Ecto neural progenitor cell (in vitro differentiated cells): ENCODE measurements around the gene PLXND1.
A peak's percentile ranks its signal among the peaks of the same experiment; 100 is the strongest.
"Not testable (repeated sequence)": the region's sequence is repeated elsewhere in the genome, so short reads cannot be mapped to it uniquely, and the experiment has no call there.

Experiments used
- DNase-seq: peaks from one replicate; pipeline ENCODE4 v3.0.0-alpha.2; 2018; ENCODE audit warnings: low spot score

Gene PLXND1

DNA sequence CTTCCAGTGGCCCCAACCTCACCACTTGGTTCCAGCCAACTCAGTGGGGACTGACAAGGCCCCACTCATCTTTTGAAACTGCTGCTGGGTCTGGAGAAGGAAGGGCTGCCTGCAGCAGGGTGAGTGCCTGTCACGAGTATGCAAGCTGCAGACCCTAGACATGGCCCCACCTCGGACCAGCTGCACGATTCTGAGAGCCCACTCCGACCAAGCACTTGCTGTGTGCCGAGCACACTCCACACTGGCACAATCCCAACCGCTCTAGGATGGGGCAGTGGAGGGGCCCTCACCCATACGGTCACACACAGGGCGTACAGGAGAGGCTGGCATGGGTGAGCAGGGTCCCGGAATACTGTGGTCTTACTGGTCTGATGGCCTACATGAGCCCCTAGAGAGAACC, 8.0 kb upstream of the PLXND1 start:
- DNase-seq: no peak

DNA sequence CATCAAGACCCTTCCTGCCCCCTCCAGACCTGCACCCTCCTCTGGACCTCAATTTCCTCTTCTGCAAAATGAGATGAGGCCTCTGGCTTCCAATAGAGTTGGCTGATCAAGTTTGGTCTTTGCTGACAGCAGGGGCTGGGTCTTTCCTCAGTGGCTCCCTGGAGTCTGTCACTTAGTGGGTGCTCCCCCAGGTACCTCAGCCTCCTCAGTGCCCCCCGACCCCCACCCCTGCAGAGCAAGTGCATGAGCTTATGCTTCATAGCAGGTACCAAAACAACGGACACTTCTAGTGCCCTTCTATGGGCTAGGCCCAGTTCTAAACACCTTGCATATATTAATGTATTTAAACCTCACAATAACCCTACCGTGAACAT, 6.9 kb upstream of the PLXND1 start:
- DNase-seq: no peak

DNA sequence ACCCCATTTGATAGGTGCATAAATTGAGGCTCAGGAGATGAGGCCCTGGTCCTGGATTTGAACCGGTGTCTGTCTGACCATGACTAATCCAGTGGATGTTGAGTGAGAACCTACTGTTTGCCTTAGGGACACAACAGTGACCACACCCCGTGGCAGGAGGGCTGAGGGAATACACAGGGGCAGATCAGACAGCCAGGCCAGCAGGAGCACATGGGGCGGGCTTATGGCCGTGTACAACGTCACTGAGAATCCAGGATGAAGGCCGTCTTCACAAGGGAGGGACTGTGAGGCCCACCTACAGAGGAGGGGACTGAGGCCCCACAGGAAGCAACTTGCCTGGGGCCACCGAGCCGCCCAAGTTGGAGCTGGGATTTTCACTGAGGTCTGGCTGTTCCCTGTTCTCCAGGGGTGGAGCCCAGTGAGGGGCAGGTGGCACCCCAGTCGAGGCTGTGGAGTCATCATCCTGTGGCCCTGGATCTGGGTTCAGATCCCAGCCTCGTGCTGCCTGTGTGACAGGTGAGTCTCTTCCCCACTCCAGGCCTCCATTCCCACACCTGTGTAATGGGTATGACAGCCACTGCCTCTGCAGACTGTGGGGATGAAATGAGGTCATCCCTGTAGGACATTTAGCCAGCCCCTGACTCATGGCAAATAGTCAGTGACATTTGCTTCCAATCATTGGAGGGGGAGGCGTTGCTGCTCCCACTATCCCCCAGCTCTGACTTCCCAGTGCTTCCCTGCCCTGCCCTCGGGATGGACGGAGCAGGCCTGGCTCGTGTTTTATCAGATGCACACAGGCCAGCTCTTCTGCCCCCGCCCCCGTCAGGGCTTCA, 6.3 kb upstream of the PLXND1 start:
- no peak for DNase-seq

DNA sequence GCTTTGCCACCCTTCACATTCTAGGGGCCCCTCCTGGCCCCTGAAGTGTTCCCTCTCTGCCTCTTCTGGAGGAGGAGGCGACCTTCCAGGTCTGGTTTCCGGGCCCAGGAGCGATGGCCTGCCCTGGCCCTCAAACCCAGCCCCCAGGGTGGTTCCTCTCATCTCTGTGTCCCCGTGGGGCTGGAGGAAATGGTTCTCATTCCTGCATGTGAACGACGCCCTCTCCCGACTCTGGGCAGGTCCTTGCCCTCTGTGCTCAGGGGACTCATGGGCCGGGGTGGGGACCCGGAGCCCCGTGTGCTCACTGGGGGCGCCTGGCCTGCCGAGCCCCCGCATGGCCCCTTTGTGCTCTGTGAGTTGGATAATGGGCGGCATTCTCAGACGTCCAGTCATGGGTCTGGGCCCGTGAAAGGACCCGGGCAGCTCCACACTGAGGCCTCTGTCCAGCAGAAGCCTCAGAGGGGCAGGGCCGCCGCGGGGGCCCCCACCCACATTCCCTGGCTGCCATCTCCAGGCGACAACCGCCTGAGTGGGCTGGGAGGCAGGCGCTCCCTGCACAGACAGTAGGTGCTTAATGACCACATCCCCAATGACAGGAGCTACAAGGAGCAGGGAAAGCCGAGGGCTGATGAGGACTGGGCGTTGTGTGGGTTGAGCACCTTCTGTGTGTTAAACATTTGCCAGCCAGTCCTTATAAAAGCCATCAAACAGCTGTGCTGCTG, 5.5 kb upstream of the PLXND1 start:
- DNase-seq: no peak

DNA sequence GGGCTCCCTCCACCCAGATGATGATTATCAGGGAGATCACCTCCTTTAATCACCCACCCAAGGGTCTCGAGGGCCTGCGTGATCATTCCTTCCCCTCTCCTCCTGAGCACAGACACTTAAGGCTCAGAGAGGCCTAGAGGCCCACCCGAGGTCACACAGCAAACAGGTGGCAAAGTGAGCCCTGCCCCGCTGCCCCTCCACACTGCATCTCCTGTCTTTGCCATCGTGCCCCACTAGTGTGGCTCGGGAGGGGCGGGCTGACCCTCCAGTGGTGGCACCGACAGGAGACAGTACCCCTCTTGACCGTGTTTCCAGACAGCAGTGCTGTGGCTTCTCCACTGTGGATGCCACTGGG, 4.9 kb upstream of the PLXND1 start:
- no peak for DNase-seq

DNA sequence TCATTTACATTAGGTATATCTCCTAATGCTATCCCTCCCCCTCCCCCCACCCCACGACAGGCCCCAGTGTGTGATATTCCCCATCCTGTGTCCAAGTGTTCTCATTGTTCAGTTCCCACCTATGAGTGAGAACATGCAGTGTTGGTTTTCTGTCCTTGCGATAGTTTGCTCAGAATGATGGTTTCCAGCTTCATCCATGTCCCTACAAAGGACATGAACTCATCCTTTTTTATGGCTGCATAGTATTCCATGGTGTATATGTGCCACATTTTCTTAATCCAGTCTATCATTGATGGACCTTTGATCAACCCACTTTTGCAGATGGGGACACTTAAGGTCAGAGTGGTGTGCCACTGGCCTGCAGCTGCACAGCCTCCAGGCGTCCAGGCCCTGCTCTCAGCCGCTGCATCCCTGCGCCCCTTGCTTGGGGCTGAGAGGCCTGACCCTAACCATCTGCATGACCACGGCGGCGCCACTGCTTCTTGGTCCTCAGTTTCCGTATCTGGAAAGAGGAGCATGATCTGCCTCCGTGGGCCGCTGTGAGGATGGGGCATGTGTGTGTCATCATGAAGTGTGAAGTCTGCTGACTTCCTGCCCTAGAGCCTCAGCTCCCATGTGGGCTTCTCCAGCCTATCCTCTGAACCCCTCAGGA, 4.4 kb upstream of the PLXND1 start:
- DNase-seq: not testable (repeated sequence)

DNA sequence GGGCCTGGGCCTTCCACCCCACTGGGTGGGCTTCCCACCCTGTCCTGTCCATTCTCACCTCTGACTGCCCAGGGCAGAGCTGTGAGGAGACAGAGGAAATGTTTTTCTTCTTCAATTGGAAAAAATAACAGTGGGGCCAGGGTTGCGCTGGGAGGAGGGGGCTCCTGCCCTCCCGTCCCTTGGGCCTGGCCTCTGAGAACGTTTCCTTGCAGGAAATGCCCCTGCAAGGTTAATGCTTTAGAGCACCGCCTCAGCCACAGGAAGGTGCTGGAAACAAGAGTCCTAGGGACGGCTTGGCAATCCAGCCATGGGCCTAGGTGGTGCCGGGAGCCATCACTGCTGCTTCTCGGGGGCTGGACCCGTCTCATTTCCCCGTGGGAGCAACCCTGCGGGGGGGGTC, 3.8 kb upstream of the PLXND1 start:
- no peak for DNase-seq

DNA sequence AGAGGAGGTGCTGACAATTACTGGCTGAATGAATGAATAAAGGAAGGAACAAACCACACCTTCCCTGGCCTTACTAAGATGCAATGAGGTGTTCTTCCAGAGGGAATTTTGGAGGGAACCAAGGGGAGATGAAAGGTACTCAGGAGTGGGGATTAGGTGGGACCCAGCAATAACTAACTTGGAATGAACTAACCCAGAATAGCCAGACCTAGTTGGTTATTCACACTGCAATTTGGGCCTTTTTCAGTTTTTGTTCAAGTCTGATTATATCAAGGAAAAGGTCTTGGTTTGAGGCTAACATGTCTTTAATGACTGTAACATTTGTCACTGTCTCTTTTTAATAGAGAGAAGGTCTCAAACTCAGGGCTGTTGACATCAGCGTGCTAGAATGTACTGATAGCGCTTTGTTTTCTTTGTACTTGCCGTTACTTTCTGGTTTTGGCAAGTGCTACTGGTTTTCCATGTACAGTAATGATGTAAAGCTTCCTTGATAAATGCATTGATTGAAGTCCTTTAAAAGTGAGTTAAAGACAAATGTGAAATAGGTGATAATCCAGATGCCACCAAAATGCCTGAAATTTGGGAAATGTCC, 3.2 kb upstream of the PLXND1 start:
- no peak for DNase-seq

DNA sequence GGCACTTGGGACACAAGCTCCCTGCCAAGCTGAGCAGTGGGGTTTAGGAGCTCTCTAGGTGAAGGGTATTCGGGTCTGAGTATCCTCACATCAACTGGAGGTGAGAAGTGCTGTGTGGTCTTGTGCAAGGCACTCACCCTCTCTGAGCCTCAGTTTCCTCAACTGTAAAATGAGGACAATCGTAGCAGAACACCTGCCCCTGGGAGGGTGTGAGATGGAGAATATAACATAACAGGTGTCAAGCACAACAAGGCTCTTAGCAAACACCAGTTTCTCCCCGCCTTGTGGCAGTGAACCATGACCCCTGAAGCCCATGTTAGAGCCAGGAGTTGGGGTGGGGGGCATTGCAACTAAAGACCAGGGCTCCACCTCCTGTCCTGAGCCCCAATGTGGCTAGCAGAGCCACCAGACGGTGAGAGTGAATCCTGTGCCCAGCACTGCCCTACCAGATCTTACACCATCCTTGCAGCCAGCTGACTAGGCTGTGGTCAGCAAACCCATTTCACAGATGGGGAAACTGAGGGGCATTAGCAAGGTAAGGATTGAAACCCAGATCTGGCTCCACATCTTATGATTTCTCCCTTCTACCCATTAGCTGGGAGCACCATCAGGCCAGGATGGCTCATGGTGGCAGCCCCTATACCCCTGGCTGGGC, 2.6 kb upstream of the PLXND1 start:
- no peak for DNase-seq

DNA sequence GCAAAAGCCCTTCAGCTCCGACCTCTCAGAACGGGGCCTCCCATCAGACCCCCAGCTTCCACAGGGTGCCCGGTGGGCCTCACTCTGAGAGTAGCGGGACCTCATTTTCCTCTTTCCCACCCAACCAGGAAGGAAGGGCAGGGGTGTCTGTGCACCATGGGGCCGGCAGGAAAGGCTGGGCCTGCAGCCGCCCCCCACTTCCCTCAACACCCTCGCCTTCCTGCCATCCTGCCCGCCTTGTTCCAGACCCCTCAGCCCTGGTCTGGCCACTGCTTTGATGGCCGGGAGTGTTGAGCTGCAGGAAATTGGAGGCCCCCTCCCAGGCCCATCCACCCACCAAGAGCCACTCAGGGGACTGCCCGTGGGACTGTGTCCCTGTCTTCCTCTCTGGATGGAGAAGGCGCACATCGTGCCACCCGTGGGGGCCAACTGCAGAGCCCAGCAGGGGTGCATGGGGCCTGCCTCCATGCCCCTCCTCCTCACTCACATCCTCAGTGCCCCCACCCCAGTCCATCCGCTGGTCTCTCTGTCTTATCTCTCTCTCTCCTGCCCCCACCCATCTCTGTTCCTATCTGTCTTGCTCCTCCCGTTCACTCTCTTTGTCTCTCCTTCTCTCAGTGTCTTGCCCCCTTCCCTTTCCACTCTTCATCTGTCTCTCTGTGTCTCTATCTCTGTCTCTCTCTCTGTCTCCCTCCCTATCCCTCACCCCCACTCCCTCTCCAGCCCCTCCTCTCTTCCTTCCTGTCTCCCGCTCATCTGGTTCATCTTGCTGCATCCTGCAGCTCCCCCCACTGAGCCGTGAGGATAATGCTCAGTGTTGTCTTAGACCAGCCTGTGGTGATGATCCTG, 1.8 kb upstream of the PLXND1 start:
- DNase-seq: no peak

DNA sequence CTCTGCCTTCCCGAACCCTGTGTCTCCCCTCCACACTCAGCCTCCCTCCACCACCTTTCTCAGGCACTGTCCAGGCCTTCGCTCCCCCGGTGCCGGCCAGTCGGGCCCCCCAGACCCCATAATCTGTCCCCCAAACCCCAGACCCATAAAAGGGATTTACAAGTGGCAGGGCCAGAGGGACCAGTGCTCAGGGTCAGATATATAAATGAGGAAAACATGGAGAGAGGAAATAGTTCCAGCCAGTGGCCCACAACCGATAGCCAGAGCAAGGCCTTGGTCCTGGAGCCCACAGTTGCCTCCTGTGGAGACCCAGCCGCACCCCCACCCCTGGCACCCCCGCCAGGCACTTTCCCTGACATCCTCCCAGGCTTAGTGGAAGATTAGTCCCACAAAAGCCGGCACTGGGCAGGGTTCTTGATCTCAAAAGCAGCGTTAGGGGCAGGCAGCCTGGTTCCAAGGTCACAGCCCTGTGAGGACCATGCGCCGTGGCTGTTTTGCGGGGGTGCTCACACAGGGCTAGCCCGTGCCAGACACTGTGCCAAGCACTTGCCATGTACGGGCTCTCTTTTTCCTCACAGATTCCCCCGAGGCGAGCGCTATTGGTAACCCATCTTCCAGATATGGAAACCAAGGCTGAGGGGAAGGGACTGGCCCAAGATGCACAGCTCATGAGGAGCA, 1.1 kb upstream of the PLXND1 start:
- DNase-seq: no peak

DNA sequence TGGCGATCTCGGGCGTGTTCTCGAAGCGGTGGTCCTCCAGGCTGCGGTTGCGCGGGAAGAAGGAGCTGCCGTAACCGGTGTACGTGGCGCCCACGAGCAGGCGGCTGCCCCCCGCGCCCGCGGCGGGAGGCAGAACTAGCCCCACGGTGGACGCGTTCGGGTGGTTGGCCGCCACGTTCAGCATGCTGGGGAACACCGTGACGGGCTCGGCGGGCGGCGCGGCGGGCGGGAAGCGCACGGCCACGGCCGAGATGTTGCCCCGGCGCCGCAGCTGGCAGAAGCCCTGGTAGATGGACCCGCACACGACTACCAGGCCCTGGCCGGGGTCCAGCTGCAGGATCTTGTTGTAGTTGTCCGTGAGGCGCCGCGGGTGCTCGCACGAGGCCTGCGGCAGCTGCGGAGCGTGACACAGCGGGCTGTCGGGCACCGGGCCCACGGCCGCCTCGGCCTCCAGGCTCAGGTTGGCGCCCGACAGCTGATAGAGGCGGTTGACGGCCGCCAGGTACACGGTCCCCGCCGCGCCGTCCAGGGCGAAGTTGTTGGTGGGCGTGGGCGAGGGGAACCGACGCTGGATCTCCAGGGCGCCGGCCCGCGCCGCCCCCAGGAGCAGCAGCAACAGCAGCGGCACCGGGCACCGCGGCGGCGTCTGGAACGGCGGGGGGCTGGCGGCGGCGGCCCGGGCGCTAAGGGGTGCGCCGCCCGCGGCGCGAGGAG, 397 bp downstream of the PLXND1 start:
- peak; percentile 67 for DNase-seq

DNA sequence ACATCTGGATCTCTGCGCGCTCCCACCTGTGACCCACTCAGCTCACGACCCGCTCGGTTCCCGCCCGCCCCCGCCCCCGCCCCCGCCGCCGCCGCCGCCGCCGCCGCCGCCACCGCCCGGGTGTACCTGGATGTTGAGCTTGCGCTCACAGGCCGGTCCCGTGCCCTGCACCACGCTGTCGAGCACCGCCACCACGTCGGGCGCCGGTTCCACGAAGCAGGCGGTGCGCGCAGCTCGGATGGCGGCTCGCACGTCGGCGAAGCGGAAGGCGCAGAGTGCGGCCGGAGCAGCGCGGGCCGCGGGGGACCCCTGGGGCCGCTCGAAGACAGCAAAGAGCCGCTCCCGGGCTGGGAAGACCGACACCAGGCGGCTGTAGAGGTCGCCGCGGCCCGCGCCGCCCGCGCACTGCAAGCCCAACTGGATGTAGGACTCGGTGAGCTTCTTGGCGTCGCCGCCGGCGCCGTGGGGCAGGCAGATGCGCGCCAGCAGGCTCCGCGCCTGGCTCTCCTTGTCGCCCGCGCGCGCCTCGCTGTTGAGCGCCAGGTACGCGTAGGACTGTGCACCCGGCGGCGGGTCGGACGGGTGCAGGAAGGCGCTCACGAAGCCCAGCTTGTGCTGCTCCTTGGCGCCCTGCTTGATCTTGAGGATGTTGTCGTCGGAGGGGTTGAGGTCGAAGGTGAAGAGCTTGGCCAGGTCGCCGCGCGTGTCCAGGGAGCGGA, 1.1 kb downstream of the PLXND1 start:
- DNase-seq: peak; percentile 83

DNA sequence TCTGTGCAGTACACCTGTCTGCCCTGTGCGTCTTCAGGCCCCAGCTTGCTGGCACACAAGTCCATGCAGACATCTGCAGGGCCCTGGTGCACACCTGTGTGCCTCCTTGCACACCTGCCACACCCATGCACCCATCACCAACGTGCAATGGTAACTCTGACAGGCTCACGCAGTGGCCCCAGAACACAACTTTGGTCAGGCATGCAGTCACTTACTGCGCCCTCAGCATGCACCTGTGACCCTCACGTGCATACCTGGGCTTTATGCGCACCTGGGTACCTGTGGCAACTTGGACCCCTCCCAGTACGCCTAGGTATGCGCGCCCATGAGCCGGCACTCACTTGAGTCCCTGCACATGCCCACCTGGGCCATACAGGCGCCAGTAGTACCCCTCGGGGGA, 1.7 kb downstream of the PLXND1 start:
- no peak for DNase-seq

DNA sequence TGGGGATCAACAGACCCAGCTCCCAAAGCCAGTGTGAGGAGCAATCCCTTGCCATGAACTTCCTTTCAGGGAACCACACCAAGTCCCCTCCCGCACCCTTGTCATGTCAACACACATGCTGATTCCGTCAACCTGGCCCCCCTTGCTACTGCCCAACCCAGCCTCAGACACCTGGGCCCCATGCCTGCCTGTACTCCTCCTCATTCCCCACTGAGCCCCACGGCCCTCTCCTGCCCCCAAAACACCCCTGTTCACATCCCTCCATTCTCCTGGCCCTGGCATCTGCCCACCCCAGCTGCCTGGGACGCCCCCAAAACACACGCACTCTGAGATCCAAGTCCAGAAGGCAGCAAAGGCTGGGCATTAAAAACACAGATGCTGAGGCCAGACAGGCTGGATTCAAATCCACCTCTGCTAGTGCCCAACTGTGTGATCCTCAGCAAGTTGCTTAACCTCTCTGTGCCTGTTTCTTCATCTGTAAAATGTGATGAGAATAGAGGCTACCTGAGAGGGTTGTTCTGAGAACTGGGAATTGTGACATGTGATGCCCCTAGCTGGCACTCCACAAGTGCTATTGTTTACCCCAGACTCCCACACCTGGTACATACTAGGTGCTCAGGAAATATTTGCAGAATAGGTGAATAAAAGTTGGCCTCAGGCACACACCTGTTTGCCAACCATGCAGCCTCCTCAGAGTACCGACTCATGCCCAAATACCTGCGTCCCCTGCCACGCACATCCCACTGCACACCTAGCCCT, 2.3 kb downstream of the PLXND1 start:
- no peak for DNase-seq

DNA sequence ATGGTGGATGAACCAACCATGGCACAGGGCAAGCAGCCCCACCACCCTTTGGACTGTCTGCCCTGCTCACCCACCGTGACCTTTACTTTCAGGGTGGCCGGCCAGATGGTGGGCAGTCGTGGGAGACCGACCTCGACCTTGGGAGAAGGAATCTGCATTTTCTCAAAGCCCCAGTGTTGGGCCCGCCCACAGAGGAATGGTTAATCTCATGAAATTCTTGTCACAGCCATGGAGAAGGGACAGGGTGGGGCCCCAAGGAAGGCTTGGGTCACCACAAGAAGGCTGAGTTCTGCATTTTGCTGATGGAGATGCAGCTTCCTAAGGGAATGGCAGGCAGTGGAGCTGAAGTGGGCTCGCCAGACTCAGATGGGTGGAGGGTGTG, 2.9 kb downstream of the PLXND1 start:
- DNase-seq: no peak

DNA sequence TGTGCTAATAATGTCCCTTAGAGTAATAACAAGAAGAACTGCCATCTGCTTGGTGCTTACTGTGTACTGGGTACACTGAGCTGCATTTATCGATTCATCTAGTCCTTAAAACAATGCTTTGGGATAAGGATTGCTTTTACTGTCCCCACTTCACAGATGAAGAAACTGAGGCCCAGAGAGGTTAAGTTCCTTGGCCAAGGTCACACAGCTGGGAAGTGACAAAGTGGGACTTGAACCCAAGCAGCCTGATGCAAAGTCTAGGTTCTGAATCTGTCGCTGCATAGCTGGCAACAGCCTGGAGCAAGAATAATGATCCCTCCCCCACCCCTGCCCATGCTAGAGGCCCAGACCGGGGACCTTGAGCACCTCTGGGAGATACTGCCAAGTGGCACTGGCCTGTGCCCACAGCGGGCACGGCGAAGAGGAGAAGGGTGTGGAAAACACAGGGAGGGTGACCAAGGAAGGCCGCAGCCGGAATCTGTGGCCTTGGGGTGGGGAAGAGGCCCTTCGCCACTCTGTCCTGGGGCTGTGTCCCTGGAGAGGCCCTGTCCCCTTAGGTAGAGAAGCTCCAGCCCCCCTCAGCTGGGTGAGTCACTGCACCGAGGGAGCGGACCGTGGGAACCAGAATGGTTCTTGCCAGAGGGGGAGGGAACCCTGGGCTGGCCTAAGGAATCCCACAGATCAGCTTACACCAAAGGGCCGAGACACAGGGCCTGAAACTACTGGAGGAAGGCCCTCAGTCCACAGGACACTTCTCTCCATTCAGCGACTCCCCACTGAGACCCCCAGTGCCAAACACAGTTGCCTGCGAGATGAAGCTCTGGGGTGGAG, 3.5 kb downstream of the PLXND1 start:
- DNase-seq: peak; percentile 68

DNA sequence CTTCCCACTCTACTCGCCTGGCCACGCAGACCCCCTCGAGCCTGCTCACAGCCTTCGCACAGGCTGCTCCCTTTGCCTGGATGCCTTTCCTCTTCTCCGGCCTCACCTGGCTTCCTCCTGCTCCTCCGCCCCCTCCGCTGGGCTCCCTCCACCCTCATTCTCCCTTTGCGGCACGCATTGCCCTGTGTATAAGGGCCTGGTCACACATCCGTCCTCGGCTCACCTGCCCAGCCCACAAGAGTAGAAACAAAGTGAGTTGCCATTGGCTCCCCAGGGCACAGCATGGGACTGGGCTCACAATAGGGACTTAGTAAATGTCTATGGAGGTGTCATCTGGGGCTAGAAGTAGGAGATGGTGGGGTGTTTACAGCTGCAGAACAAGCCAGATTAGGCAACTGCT, 4.2 kb downstream of the PLXND1 start:
- DNase-seq: no peak
